OCI-LY7 (cell line): ENCODE results near the gene IPO8. TPM values are rescaled to one million over a fixed set of nuclear protein-coding genes. Genes with fewer than 3 reads are reported as not detected.

Experiments used
- BruUV-seq: library from RNA; stranded (reverse); fragments of 400-500 nt; replicated peaks from 2 replicates; lab custom pipeline; 2021; lab: Mats Ljungman, UMichigan
- CTCF ChIA-PET: fragments of 300-600 bp; sonication (Branson Sonifier 250); formaldehyde crosslinking; loops from one replicate; lab custom pipeline; 2022; ENCODE audit warnings: antibody characterized with exemption; ENCODE audit not compliant: unreplicated experiment; lab: Charles Lee
- POLR2A ChIA-PET: fragments of 300-600 bp; sonication (Branson Sonifier 250); formaldehyde crosslinking; loops from one replicate; lab custom pipeline; 2022; ENCODE audit warnings: antibody characterized with exemption; lab: Charles Lee
- DNase-seq: peaks from one replicate; pipeline ENCODE4 v3.0.0-alpha.2; 2015; ENCODE audit warnings: low spot score
- H2AFZ ChIP-seq: fragments of 200-600 bp; sonication (generic), shearing (Covaris generic); 2 replicates; pipeline ENCODE4 v1.6.1; 2014; ENCODE audit warnings: mild to moderate bottlenecking, antibody characterized with exemption, low read length, moderate library complexity
- H3K27ac ChIP-seq: fragments of 200-600 bp; sonication (generic); 2 replicates; pipeline ENCODE4 v1.5.1; 2014; ENCODE audit warnings: mixed run types, low read depth, mild to moderate bottlenecking, moderate library complexity, low read length, inconsistent platforms; ENCODE audit not compliant: poor library complexity, severe bottlenecking
- H3K36me3 ChIP-seq: fragments of 200-600 bp; sonication (generic); 2 replicates; pipeline ENCODE4 v1.6.1; 2014; ENCODE audit warnings: mild to moderate bottlenecking, antibody characterized with exemption, low read length, moderate library complexity, mixed read lengths; ENCODE audit not compliant: insufficient read depth
- H3K4me1 ChIP-seq: fragments of 200-600 bp; sonication (generic); 2 replicates; pipeline ENCODE4 v1.5.1; 2014; ENCODE audit warnings: mild to moderate bottlenecking, low read length; ENCODE audit not compliant: insufficient read depth, poor library complexity, severe bottlenecking
- H3K4me2 ChIP-seq: fragments of 200-600 bp; sonication (generic); 2 replicates; pipeline ENCODE4 v1.6.1; 2014; ENCODE audit warnings: mild to moderate bottlenecking, low read length
- H3K4me3 ChIP-seq: fragments of 200-600 bp; sonication (generic); 2 replicates; pipeline ENCODE4 v1.5.1; 2014; ENCODE audit warnings: mild to moderate bottlenecking, low read depth, low read length; ENCODE audit not compliant: poor library complexity, severe bottlenecking
- H3K79me2 ChIP-seq: fragments of 200-600 bp; sonication (generic); 2 replicates; pipeline ENCODE4 v1.6.1; 2016; ENCODE audit warnings: low read depth, mild to moderate bottlenecking, low read length, moderate library complexity, mixed read lengths; ENCODE audit not compliant: insufficient read depth
- H3K9me2 ChIP-seq: fragments of 200-600 bp; sonication (generic); 2 replicates; pipeline ENCODE4 v1.6.1; 2016; ENCODE audit warnings: mild to moderate bottlenecking, low read length, mixed read lengths; ENCODE audit not compliant: insufficient read depth
- H3K9me3 ChIP-seq: fragments of 200-600 bp; sonication (generic); 2 replicates; pipeline ENCODE4 v1.6.1; 2014; ENCODE audit warnings: mild to moderate bottlenecking, mixed run types, low read length, mixed read lengths
- H4K20me1 ChIP-seq: fragments of 200-600 bp; sonication (generic); 2 replicates; pipeline ENCODE4 v1.6.1; 2014; ENCODE audit warnings: mild to moderate bottlenecking, antibody characterized with exemption, low read length, moderate library complexity, mixed read lengths; ENCODE audit not compliant: insufficient read depth
- CTCF ChIP-seq: fragments of 200-600 bp; sonication (generic); conservative IDR thresholded peaks from 2 replicates; pipeline ENCODE4 v1.5.1; 2014; ENCODE audit warnings: mild to moderate bottlenecking, antibody characterized with exemption, low read length, moderate library complexity, mixed read lengths
- EZH2phosphoT487 ChIP-seq: fragments of 200-600 bp; sonication (generic); IDR thresholded peaks from 2 replicates; pipeline ENCODE4 v1.6.1; 2018; ENCODE audit warnings: low read depth, borderline replicate concordance, mild to moderate bottlenecking, mixed run types, antibody characterized with exemption, low read length, moderate library complexity, mixed read lengths
- intact Hi-C: fragments of 100-400 bp; cut with micrococcal nuclease; formaldehyde crosslinking; loops from one replicate; pipeline ENCODE4 v1.10.0; 2022; ENCODE audit not compliant: unreplicated experiment
- total RNA-seq, 2 experiments: library from RNA; depleted of rRNA in 1 of 2; stranded (reverse); fragments of >200 nt in 1 of 2; shearing (Covaris generic) in 1 of 2; gene quantifications; 2 replicates each; pipeline ENCODE4 v1.2.3, GENCODE V29; 2014 to 2022

IPO8 gene
- total RNA-seq, 2 experiments from 2014 or later, result 14.7 to 41.6 TPM

- no peaks in the 10 kb centered on the region for H3K9me2 ChIP-seq
- TF ChIP-seq CTCF, result no peak
- no peak for TF ChIP-seq EZH2phosphoT487
- H3K4me1 ChIP-seq, result no peaks in the 10 kb centered on the region
- BruUV-seq, result no TSS peak
- H3K36me3 ChIP-seq, result no peaks in the 10 kb centered on the region
- no peak for DNase-seq
- H4K20me1 ChIP-seq, result no peaks in the 10 kb centered on the region
- H3K79me2 ChIP-seq, result no peaks in the 10 kb centered on the region
- H3K27ac ChIP-seq, result no peak overlapping the region
- no peak overlapping the region for H3K4me2 ChIP-seq
- H3K9me3 ChIP-seq, result no peaks in the 10 kb centered on the region
- ChIA-PET CTCF (no interaction called here), POLR2A (interaction anchor here (0.6 kb wide), 1 partner anchor 237 kb away, joined by 3 read pairs; no protein-coding TSS in a partner anchor)
- no peak overlapping the region for H2AFZ ChIP-seq
- no peak overlapping the region for H3K4me3 ChIP-seq
- intact Hi-C loops, result no loop called here
Measured at GRCh38 chr12:30587782-30588181, 107.9 kb downstream of the IPO8 start.

- BruUV-seq, result no TSS peak
- Histone ChIP-seq H3K36me3 (no peaks in the 10 kb centered on the region), H3K27ac (no peak overlapping the region), H3K4me1 (no peaks in the 10 kb centered on the region), H3K9me3 (no peaks in the 10 kb centered on the region), H3K79me2 (no peaks in the 10 kb centered on the region), H3K9me2 (no peaks in the 10 kb centered on the region), H2AFZ (no peak overlapping the region), H3K4me2 (no peak overlapping the region), H3K4me3 (no peak overlapping the region), H4K20me1 (no peaks in the 10 kb centered on the region)
- POLR2A ChIA-PET, result no interaction called here
- DNase-seq, result no peak
- TF ChIP-seq CTCF (no peak), EZH2phosphoT487 (no peak)
- intact Hi-C loops, result no loop called here
- CTCF ChIA-PET, result no interaction called here
Measured at GRCh38 chr12:30585877-30586276, 109.8 kb downstream of the IPO8 start.

- H3K9me2 ChIP-seq, result no peaks in the 10 kb centered on the region
- H3K36me3 ChIP-seq, result no peaks in the 10 kb centered on the region
Measured at GRCh38 chr12:30582943-30583342, 112.7 kb downstream of the IPO8 start.

More at GRCh38 chr12:30582943-30583342, 112.7 kb downstream of the IPO8 start:
- no peak for TF ChIP-seq CTCF
- TF ChIP-seq EZH2phosphoT487, result no peak
- no peak overlapping the region for H3K27ac ChIP-seq
- POLR2A ChIA-PET, result no interaction called here
- H4K20me1 ChIP-seq, result no peaks in the 10 kb centered on the region
- no peaks in the 10 kb centered on the region for H3K9me3 ChIP-seq
- H3K4me3 ChIP-seq, result no peak overlapping the region
- CTCF ChIA-PET, result no interaction called here
- no peak for DNase-seq
- H3K4me1 ChIP-seq, result no peaks in the 10 kb centered on the region
- intact Hi-C loops, result no loop called here
- no peak overlapping the region for H2AFZ ChIP-seq
- H3K79me2 ChIP-seq, result no peaks in the 10 kb centered on the region
- no TSS peak for BruUV-seq
- H3K4me2 ChIP-seq, result no peak overlapping the region
